Measurements from ENCODE around the gene LRFN2.
A peak's percentile ranks its signal among the peaks of the same experiment; 100 is the strongest.

Gene LRFN2

DNA sequence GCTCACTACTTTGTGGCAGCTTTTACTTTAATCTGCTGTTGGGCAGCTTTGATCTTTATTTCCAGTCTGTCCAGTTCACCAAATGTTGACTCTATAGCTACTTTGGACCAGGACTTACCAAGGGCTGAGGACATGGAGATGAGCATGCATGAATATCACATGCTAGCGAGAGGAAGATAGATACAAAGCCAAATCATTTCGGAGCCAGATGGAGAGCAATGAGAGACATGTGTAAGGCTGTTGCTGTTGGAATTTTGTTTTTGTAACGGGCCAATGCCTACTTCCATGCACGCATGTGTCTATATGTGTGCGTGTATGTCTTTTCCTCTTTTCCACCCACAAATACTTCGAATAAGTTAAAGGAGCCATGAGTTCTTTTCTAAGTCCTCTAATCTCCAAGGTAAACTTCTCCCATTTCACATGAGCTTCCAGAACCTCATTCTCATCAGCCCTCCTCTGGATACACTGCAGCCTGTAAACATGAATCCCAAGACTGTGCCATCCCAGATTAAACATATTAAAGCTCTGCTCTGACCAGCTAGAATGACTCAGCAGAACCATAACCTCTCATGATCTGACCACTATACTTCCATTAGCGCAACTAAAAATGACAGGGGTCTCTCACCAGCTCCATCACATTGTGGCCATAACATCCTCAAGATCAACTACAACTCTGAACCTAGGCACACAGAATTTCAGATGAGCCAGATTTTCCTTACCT, 160.7 kb downstream of the LRFN2 start:
- no peak for DNase-seq

- peak; percentile 77 for DNase-seq
Observed at GRCh38 chr6:40425192-40425919, 161.8 kb downstream of the LRFN2 start.

DNA sequence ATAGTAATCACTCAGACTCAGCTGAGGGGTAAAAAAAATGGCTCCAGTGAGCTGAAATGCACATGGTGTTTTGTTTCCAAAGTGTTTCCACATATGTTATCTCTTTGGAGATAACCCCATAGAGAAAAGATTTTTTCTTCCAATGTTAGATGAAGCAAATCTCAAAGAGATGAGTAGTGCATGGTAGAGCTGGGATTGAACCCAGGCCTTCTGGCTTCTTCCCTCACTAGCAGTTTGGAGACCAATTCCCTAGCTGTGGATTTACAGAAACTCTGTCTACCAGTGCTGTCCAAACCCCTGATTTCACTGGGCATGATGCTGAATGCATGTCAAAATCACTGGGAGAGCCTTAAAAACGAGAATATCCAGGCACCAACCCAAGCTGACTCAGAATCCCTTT, 165.1 kb downstream of the LRFN2 start:
- DNase-seq, result no peak

- no peak for DNase-seq
Observed at GRCh38 chr6:40419946-40420728, 167.0 kb downstream of the LRFN2 start.

DNA sequence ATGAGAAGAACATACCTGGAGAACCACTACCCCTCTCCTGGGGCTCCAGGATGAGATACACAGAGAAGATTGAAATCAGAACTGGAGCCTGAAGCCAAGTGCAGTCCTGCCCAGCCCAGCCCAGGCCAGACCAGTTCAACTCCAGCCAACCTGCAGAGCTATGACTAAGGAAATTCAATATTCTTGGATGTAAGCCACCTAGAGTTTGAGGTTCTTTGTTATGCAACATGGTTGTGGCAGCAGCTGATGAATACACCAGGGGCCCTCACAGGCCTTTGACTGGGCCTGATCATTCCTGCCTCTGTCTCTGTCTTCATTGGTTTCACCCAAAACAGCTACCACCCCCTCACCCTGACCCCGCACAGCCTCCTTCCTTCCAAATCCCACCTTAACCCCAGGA, 167.8 kb downstream of the LRFN2 start:
- DNase-seq, result no peak

- DNase-seq, result no peak
Observed at GRCh38 chr6:40417031-40417430, 170.1 kb downstream of the LRFN2 start.

GRCh38 chr6:40414617-40415016, 172.5 kb downstream of the LRFN2 start:
- DNase-seq, result no peak

DNA sequence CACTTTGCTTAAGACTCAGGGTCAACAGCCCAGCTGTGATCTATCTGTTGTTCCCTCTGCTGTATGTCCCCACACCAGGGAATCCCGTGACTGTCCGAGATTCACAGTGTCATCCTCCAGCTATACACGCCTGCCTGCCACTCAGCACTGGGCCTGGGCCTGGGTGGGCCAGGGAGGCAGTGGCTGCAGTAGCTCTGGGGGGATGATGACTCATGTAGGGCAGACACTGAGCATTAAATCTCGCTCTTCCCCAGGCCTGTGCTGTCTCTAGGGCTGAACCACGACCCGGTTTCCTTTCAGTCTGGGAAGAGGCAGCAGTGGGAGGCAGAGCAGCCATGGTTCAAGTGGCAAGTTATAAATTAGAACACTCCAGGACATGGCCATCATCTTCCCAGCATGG, 173.9 kb downstream of the LRFN2 start:
- DNase-seq, result no peak

GRCh38 chr6:40411881-40412280, 175.3 kb downstream of the LRFN2 start:
- DNase-seq, result no peak

DNA sequence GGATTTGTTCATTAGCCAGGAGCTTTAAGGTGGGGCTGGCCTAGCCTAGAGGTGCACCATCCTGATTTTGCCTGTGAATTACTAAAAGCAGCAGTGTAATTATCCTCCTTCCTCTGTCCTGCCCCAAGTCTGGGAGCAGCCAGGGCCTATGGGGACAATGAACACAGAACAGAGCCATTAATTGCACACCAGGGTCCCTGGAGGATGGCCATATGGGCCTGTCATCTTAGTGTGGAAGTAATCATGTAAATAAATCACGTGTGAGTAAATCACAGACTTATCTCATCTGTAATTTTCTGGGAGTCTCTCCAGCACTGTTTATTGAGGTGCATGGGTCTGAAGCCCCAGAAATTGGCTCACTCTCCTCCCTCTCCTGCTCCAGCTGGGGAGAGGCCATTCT, 176.3 kb downstream of the LRFN2 start:
- DNase-seq, result no peak

GRCh38 chr6:40409716-40410397, 177.3 kb downstream of the LRFN2 start:
- no peak for DNase-seq

DNA sequence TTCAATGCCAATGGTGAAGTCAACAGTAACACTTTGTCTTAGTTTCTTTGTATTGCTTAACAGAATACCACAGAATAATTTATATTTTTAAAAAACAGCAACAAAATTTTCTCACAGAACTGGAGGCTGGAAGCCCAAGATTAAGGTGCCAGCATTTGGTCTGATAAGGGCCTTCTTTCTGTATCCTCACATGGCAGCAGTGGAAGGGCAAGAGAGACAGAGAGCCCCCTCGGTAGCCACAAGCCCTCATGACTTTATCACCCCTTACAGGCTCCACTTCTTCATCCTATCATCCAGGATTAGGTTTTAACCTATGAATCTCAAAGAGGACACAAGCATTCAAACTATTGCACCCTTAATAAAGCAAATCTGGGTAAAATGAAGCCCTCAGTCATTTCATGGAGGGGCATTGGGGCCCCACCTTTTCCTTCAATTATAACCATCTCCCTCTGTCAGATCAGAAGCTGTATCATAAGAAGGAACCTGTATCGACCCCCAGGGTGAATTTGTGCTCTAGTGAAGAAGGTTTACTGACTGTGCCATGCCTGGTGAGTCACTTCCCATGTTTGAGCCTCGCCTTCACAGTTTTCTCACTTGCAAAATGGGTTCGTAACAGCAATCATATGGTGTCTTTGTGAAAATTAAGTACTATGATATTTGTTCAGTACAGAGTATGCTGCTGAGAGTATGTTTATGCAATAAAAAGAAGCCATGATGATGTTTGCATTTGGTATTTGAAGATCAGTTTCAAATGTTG, 178.2 kb downstream of the LRFN2 start:
- DNase-seq, result peak; percentile 50

DNA sequence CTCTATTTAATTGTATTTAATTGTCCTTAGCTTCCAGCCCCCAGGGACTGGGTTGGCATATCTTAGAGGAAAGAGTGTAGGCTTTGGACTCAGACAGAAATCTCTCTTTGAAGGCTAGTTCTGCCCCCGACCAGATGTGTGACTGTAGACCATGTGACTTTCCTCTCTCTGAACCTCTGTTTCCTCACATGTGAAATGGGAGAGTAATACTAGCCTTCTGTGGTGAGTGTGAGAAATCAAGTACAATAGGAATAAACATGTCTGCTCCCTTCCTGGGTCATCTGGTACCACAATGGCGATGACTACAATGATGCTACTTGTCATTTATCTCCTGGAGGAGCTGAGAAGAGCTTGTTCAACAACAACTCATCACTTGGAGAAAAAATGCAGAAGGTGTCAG, 179.9 kb downstream of the LRFN2 start:
- DNase-seq, result peak; percentile 61

DNA sequence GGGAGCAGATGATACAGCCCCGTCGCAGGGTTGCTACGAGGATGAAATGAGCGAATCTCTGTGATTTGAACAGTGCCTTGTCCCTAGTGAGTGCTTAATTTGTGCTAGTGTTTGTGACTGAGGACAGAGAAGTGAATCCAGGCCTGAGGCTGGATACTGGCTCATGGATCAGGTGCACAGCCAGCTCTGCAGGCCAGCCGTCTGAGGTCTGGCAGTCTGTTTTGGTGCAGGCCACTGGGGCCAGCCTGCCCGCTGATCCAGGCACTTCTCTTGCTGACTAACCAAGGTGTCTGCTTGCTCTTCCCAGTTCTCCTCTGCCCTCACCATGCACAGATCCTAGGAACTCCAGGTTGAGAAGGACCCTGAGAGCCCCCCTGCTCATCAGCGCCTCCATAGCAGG, 181.0 kb downstream of the LRFN2 start:
- DNase-seq, result no peak

DNA sequence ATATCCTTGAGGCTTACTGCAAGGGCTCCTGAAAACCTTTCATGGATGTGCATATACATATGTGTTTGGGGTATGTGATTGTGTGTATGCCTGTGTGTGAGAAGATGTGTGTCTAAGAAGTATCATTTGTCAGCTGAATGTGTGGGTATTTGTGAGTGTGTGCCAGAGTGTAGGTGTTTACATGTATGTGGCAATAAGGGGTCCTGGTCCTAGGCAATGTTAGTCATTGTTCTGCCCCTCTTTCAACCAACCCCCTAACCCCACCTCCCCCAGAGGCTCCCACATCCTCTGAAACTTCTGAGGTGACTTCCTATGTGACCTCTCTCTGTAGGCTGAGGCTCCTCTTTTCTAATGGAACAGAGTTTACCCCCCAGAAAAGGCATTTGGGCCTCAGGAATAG, 186.4 kb downstream of the LRFN2 start:
- no peak for DNase-seq

- peak; percentile 84 for DNase-seq
Observed at GRCh38 chr6:40399888-40400457, 187.2 kb downstream of the LRFN2 start.

- DNase-seq, result peak; percentile 76
Observed at GRCh38 chr6:40398810-40399477, 188.2 kb downstream of the LRFN2 start.

DNA sequence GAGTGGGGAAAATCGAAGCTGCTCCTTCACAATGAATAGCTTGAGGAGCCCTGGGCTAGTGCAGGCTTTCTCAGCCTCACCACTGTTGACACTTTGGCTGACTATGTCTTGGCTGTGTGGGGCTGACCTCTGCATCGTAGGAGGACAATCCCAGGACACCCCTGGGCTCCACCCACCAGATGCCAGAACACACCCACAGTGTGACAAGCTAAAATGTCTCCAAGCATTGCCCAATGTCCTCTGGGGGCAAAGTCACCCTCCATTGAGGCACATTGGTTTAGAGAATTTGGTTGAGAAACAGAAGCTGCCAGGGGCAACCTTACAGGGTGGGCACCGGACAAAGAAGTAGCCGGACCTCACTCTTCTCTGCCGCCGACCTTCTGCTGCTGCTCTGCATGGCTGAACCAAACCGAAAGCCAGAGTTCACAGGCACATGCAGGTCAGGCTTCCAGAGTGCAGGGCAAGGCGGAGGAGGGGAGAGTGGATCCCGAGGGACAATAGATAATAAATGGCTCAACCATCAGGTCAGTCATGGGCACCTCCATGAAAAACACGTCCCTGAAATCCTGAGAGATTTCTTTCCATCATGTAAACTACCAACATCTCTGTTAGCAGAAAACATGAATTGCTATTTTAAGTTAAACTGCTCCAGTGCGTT, 189.0 kb downstream of the LRFN2 start:
- DNase-seq, result no peak

DNA sequence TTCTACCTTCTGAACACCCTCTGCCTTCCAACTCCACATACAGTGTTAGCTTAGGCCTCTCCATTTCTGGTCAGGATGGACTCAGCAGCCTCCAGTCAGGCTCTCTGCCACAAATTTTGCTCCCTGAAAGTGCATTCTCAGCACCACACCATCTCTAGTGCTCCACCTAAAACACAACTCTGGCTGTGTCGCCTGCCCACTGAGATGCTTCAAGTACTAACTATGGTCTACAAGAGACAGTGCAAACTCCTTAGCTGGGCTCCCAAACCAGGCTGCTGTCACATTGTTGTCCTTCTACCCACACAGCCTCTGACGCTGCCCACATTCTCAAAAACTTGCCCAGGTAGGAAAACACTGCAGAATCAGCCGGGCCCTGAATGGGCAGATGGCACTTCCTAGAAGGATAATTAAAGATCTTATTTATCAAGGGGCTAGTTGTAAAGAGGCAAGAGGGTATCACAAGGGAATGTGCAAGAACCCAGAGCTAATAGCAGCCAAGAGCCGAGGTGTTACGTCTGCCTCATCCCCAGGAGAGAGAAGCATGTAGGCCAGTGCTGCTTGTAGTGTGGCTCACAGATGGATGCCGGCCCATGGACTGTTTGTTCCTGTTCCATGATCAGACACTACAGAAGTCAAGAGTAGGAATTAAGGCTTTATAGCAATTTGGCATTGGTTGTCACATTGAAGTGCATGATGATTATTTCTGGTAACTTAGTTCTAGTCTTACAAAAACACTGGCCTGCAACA, 189.7 kb downstream of the LRFN2 start:
- DNase-seq, result no peak

DNA sequence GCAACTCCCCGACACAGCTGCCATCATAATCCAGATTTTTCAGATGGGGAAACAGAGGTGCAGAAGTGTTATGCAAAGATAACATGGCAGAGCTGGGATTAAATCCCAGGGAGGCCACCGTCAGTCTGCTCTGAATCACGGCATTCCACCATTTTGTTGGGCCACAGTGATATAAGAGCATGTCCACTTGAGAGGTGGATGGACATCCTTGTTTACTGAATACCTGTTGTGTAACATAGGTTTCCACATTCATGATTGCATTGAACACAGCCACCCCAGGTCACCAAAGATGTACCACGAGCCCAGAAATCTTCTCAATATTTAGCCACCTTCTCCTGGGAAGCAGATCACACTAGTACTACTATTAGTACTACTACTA, 191.5 kb downstream of the LRFN2 start:
- DNase-seq, result peak; percentile 93

Data from NCI-H510A treated with DMSO at 0.1 percent for 48 hours (cell line).